Fibroblast of mammary gland (primary cell): Measurements from ENCODE around the gene SHLD1.
"Not testable (repeated sequence)": the region's sequence is repeated elsewhere in the genome, so short reads cannot be mapped to it uniquely, and the experiment has no call there.

ENCODE experiments used
- DNase-seq: peaks from one replicate; pipeline ENCODE4 v3.0.0-alpha.2; 2010; ENCODE audit warnings: low read depth
- H3K4me3 ChIP-seq: 2 replicates; pipeline ENCODE4 v1.5.1; 2011; ENCODE audit warnings: low read depth, mild to moderate bottlenecking, low read length, moderate library complexity; ENCODE audit not compliant: control insufficient read depth
- TF ChIP-seq, protein P1 (sequence below): conservative IDR thresholded peaks from 2 replicates; pipeline ENCODE4 v1.5.1; 2011; ENCODE audit warnings: low read depth, low read length, inconsistent platforms; ENCODE audit not compliant: control insufficient read depth, insufficient read depth

Gene SHLD1

DNA sequence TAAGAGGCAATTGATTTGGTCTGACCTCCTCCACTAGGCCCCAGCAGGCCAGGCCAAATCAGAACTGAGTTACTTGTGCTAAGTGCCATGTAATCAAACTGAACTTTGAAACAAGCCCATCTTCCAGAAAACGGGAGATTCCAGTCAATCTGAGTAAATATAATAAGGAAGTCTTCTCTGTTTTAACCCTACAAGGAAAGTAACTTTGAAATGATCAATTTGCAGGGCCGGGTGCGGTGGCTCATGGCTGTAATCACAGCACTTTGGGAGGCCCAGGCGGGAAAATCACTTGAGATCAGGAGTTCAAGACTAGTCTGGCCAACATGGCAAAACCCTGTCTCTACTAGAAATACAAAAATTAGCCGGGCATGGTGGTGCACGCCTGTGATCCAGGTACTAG lies 2.0 kb upstream of the SHLD1 start:
- DNase-seq, result no peak
- H3K4me3 ChIP-seq, result no peak overlapping the region
- TF ChIP-seq, protein P1, sequence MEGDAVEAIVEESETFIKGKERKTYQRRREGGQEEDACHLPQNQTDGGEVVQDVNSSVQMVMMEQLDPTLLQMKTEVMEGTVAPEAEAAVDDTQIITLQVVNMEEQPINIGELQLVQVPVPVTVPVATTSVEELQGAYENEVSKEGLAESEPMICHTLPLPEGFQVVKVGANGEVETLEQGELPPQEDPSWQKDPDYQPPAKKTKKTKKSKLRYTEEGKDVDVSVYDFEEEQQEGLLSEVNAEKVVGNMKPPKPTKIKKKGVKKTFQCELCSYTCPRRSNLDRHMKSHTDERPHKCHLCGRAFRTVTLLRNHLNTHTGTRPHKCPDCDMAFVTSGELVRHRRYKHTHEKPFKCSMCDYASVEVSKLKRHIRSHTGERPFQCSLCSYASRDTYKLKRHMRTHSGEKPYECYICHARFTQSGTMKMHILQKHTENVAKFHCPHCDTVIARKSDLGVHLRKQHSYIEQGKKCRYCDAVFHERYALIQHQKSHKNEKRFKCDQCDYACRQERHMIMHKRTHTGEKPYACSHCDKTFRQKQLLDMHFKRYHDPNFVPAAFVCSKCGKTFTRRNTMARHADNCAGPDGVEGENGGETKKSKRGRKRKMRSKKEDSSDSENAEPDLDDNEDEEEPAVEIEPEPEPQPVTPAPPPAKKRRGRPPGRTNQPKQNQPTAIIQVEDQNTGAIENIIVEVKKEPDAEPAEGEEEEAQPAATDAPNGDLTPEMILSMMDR, result no peak

DNA sequence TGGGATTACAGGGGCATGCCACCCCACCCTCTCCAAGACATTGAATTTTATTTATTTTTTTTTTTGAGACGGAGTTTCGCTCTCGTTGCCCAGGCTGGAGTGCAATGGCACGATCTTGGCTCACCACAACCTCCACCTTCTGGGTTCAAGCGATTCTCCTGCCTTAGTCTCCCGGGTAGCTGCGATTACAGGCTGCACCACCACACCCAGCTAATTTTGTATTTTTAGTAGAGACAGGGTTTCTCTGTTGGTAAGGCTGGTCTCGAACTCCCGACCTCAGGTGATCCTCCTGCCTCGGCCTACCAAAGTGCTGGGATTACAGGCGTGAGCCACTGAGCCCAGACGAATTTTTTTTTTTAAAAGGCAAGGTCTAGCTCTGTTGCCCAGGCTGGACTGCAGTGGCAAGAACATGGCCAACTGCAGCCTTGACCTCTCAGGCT lies 669 bp upstream of the SHLD1 start:
- not testable (repeated sequence) for DNase-seq

DNA sequence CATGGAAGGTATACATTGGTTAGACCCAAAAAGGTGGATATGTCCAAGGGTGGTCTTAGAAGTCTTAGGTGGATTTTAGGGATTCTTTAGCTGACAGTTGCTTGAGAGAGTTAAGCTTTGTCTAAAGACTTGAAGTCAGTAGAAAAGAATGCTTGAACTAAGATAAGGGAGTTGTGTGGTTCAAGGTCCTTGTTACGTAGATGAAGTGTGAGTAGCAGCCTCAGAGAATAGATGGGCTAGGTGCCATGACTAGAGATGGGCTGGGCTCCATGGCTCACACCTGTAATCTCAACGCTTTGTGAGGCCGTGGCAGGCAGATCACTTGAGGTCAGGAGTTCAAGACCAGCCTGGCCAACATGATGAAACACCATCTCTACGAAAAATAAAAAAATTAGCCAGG lies 1.7 kb downstream of the SHLD1 start:
- TF ChIP-seq, protein P1, result no peak
- no peak overlapping the region for H3K4me3 ChIP-seq
- no peak for DNase-seq

More for the DNA sequence above, 669 bp upstream of the SHLD1 start:
- not testable (repeated sequence) for H3K4me3 ChIP-seq

DNA sequence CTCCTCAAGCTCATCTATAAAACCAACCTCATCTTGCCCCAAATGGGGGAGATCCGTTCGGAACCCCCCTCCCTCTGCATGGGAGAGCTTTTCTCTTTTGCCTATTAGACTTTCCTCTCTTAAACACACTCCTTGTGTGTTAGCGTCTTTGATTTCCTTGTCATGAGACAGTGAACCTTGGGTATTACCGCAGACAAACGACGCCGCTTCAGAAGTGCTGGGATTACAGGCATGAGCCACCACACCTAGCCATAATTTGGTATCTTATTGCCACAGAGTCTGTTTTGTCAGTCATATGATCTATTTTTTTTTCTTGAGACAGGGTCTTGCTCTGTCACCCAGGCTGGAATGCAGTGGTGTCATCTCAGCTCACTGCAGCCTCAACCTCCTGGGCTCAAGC lies 3.6 kb downstream of the SHLD1 start:
- H3K4me3 ChIP-seq, result no peak overlapping the region
- no peak for DNase-seq
- TF ChIP-seq, protein P1, result no peak

DNA sequence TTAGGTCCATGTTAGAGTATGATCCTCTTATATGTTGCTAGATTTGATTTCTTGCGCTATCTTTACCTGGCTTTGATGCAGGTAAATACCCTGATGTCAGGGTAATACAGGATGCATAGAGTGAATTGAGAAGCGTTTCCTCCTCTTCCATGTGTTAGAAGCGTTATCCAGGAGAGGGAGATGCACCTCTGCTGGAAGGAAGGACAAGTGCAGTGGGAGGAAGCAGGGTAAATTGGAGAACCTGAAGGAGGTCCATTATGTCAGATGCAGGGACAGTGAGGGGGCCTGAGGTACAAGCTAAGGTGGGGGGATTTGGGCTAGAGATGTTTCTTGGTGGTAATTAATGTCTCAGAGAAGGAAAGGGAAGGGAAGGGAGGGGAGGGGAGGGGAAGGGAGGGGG lies 7.7 kb downstream of the SHLD1 start:
- TF ChIP-seq, protein P1, result no peak
- H3K4me3 ChIP-seq, result no peak overlapping the region
- DNase-seq, result no peak

DNA sequence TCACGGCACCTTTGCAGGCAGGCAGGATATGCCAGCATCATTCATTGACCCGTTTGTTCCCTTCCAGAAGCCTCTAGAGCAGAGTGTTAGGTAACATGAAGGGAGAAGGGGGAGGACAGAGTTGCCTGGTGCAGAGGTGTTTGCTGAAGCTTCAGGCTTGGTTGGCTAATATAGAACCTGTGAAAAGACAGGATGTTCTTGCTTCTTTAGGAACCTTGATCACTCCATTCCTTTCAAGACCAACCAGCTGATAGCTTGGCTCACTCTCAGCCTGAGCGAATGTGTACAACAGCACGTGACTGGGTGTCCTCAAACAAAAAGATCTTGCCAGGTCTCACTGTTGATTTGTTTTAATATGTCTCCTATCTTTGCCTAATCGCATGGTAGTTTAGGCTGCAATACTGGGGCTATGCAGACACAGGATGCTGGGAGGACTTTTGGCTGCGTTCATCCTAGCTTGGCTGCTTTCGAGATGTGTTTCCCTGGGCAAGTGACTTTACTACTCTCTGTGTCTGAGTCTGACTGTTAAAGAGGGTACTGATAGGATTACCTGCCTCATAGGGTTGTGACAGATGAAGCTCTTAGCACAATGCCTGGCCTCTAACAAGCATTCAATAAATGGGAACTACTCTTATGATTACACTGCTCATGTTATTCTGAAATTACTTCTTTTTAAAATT lies 16.0 kb downstream of the SHLD1 start:
- TF ChIP-seq, protein P1, result no peak
- DNase-seq, result no peak
- H3K4me3 ChIP-seq, result no peak overlapping the region

DNA sequence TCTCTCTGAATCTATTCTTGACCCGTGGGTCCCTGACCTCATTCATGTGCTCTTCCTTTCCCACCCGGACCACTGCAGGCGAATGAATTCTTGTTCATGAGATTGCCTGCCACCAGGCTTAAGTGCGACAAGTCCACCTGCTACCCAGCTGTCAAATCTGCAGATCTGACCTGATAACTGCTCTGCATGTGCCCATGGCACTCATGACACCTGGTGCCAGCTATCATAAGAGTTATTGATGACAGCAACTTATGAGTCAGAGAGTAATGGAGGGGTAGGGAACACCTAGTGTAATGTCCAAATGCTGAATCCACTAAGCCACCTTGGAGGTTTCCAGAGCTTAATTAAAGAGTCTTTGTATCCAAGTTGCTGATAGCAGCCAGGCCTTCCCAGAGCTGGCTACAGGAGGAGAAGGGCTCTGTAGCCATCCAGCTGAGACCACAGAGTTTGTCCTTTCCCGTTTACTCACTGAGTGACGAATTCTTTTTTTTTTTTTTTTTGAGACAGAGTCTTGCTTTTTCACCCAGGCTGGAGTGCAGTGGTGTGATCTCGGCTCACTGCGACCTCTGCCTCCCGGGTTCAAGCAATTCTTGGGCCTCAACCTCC lies 17.4 kb downstream of the SHLD1 start:
- DNase-seq, result no peak
- no peak overlapping the region for H3K4me3 ChIP-seq
- TF ChIP-seq, protein P1, result no peak
